K562 (cell line): ENCODE data around the gene TACR2. TPM values are rescaled to one million over a fixed set of nuclear protein-coding genes. Genes with fewer than 3 reads are reported as not detected.

Experiments used
- BHLHE40 ChIP-seq: IDR thresholded peaks from 2 replicates; pipeline ENCODE4 v1.6.1; 2011; ENCODE audit warnings: low read length, improper control_type of control experiment
- CBFB ChIP-seq: sonication (generic); formaldehyde crosslinking; IDR thresholded peaks from 2 replicates; pipeline ENCODE4 v1.4.0; 2020; ENCODE audit warnings: mild to moderate bottlenecking, missing genetic modification reagents
- CEBPB ChIP-seq: fragments of 450-650 bp; IDR thresholded peaks from 2 replicates; pipeline ENCODE4 v1.6.1; 2016; ENCODE audit warnings: missing genetic modification characterization, missing compliant biosample characterization
- FOXA3 ChIP-seq, 2 experiments: fragments of 450-650 bp in 1 of 2; sonication (generic) in 1 of 2; formaldehyde crosslinking; IDR thresholded peaks in 1 of 2; conservative IDR thresholded peaks in 1 of 2; 2 replicates each; pipeline versions ENCODE4 v1.4.0 to v1.8.0; 2020 to 2022; ENCODE audit warnings: mild to moderate bottlenecking in 2 of 2, missing genetic modification reagents in 1 of 2
- HNRNPUL1 ChIP-seq: fragments of 200-400 bp; formaldehyde crosslinking; IDR thresholded peaks from 2 replicates; pipeline ENCODE4 v1.6.1; 2017; ENCODE audit warnings: low read length
- L3MBTL2 ChIP-seq: fragments of 450-650 bp; IDR thresholded peaks from 2 replicates; pipeline ENCODE4 v1.6.1; 2016; ENCODE audit warnings: mild to moderate bottlenecking, moderate library complexity
- NONO ChIP-seq, 2 experiments: fragments of 200-400 bp in 1 of 2; fragments of 450-650 bp in 1 of 2; formaldehyde crosslinking in 1 of 2; IDR thresholded peaks; 2 replicates each; pipeline ENCODE4 v1.6.1; 2017; ENCODE audit warnings: low read depth in 2 of 2, mild to moderate bottlenecking in 2 of 2, moderate library complexity in 2 of 2, low read length in 1 of 2
- RAD51 ChIP-seq: fragments of 450-650 bp; IDR thresholded peaks from 2 replicates; pipeline ENCODE4 v1.7.1; 2016; ENCODE audit warnings: low read depth, mild to moderate bottlenecking, borderline replicate concordance
- RBM34 ChIP-seq: fragments of 200-400 bp; formaldehyde crosslinking; IDR thresholded peaks from 2 replicates; pipeline ENCODE4 v1.6.1; 2018; ENCODE audit warnings: low read length, borderline replicate concordance; ENCODE audit not compliant: insufficient read depth
- TAF15 ChIP-seq: fragments of 200-400 bp; formaldehyde crosslinking; IDR thresholded peaks from 2 replicates; pipeline ENCODE4 v1.6.1; 2017; ENCODE audit warnings: mild to moderate bottlenecking, low read depth, low read length, moderate library complexity
- TFAM ChIP-seq: fragments of 250-450 bp; sonication (Bioruptor Pico); conservative IDR thresholded peaks from 2 replicates; pipeline ENCODE4 v1.5.0; 2021; ENCODE audit warnings: mild to moderate bottlenecking, moderate library complexity
- U2AF2 ChIP-seq: fragments of 200-400 bp; formaldehyde crosslinking; optimal IDR thresholded peaks from 2 replicates; pipeline ENCODE3; 2017; ENCODE audit warnings: low read depth, mild to moderate bottlenecking, low read length
- ZBED1 ChIP-seq: IDR thresholded peaks from 2 replicates; pipeline ENCODE4 v1.6.1; 2014
- ZNF282 ChIP-seq: sonication (generic); formaldehyde crosslinking; IDR thresholded peaks from 2 replicates; pipeline ENCODE4 v1.8.1; 2023; ENCODE audit warnings: missing genetic modification reagents
- polyA plus RNA-seq, 8 experiments: library from polyadenylated mRNA; depleted of rRNA in 4 of 8; stranded (reverse) in 5 of 8; unstranded in 3 of 8; fragments of >200 nt; fragmentation: Nextera tagmentation in 2 of 8; fragmentation: Illumina TruSeq in 1 of 8; extraction: Ambion mirVana in 2 of 8; extraction: Trizol in 1 of 8; gene quantifications; 2 replicates each; pipeline versions ENCODE4 v1.2.1 to v1.2.3, GENCODE V29; 2011 to 2014; ENCODE audit warnings: inconsistent platforms in 1 of 8, missing spikeins in 1 of 8
- total RNA-seq, 7 experiments: library from RNA; depleted of rRNA in 6 of 7; stranded (reverse); fragments of >200 nt in 6 of 7; fragmentation: Illumina TruSeq in 2 of 7; extraction: Trizol in 2 of 7; gene quantifications; 2 replicates each; pipeline versions ENCODE4 v1.2.1 to v1.2.3, GENCODE V29; 2011 to 2021; ENCODE audit warnings: low replicate concordance in 1 of 7
- TF ChIP-seq, protein P1 (sequence below), 2 experiments: fragments of 450-650 bp; formaldehyde crosslinking in 1 of 2; IDR thresholded peaks; 2 replicates each; pipeline versions ENCODE4 v1.4.0 to v1.6.1; 2014 to 2020; ENCODE audit warnings: mild to moderate bottlenecking in 2 of 2, borderline replicate concordance in 1 of 2, low read depth in 1 of 2
- TF ChIP-seq, protein P2 (sequence below): sonication (generic); formaldehyde crosslinking; IDR thresholded peaks from 2 replicates; pipeline ENCODE4 v1.9.0; 2022; ENCODE audit warnings: mild to moderate bottlenecking, missing genetic modification reagents
- TF ChIP-seq, protein P3 (sequence below): fragments of 450-650 bp; IDR thresholded peaks from 2 replicates; pipeline ENCODE4 v1.6.1; 2017; ENCODE audit warnings: mild to moderate bottlenecking, moderate library complexity

Gene TACR2
- total and polyA plus RNA-seq, 9 of the 15 experiments (the other 6 are each of a cell fraction or from before 2014, with no cell fraction given) = not detected

DNA sequence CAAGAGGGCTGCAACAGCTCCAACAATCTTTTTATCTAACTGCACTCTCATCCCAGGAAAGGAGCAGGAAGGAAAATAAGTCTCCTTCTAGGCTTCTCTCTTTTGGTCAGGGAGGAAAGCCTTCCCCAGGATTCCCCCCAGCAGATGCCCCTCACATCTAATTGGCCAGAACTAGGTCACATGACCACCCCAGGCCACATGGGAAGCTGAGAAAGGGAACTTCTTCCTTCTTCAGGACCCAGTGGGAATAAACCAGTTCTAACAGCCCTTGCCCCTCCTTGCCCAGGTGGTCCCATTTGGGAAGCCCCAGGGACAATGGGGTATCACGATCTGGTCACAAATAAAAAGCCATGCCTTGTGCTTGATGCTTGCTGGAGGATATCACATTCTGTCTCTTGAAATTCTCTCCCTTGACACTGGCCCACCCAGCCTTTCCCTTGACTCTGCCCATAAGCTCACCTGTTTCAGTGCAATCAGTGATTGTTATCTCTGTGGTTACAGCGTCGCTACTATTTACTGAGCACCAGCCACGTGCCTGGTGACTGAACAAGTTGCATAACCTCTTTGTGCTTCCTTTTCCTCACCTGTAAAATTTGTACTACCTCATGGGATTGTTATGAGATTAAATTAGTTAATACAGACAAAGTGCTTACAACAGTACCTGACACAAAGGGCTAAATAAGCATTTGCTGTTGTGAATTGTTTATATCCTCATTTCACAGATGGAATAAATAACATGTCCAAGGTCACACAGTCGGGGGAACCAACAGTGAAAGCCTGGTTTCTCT is 9.0 kb upstream of the TACR2 start (continued):
- TF ChIP-seq RAD51 (peak; percentile 87), RBM34 (no peak), BHLHE40 (peak; percentile 31; the same call in 1 of the 2 replicates), CBFB (CRISPR knock-in tag) (0 out of 2 replicates have a peak, but pooled peaks have one; percentile 30), ZBED1 (no peak), TFAM (CRISPR knock-in tag) (no peak), ZNF282 (CRISPR knock-in tag) (no peak), CEBPB (tag) (peak; percentile 69), U2AF2 (no peak), FOXA3 (CRISPR knock-in tag; conservative IDR thresholded peaks at IDR 0.05 in 1 of 2, IDR thresholded peaks at IDR 0.05 in 1 of 2) (peak in 1 of 2 experiments; percentile 32; a peak in 1 of 4 replicates), TAF15 (no peak), L3MBTL2 (peak; percentile 62), NONO (IDR thresholded peaks at IDR 0.05; ENCODE audit: low read depth in 2 of 2, low read length in 1 of 2) (no peak), HNRNPUL1 (no peak)
- TF ChIP-seq, protein P1, sequence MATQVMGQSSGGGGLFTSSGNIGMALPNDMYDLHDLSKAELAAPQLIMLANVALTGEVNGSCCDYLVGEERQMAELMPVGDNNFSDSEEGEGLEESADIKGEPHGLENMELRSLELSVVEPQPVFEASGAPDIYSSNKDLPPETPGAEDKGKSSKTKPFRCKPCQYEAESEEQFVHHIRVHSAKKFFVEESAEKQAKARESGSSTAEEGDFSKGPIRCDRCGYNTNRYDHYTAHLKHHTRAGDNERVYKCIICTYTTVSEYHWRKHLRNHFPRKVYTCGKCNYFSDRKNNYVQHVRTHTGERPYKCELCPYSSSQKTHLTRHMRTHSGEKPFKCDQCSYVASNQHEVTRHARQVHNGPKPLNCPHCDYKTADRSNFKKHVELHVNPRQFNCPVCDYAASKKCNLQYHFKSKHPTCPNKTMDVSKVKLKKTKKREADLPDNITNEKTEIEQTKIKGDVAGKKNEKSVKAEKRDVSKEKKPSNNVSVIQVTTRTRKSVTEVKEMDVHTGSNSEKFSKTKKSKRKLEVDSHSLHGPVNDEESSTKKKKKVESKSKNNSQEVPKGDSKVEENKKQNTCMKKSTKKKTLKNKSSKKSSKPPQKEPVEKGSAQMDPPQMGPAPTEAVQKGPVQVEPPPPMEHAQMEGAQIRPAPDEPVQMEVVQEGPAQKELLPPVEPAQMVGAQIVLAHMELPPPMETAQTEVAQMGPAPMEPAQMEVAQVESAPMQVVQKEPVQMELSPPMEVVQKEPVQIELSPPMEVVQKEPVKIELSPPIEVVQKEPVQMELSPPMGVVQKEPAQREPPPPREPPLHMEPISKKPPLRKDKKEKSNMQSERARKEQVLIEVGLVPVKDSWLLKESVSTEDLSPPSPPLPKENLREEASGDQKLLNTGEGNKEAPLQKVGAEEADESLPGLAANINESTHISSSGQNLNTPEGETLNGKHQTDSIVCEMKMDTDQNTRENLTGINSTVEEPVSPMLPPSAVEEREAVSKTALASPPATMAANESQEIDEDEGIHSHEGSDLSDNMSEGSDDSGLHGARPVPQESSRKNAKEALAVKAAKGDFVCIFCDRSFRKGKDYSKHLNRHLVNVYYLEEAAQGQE (IDR thresholded peaks at IDR 0.05; ENCODE audit: borderline replicate concordance) = peak; percentile 40; the same call in 1 of the 2 replicates
- TF ChIP-seq, protein P1 (CRISPR knock-in tag; IDR thresholded peaks at IDR 0.05; ENCODE audit: low read depth) = no peak
- TF ChIP-seq, protein P2, sequence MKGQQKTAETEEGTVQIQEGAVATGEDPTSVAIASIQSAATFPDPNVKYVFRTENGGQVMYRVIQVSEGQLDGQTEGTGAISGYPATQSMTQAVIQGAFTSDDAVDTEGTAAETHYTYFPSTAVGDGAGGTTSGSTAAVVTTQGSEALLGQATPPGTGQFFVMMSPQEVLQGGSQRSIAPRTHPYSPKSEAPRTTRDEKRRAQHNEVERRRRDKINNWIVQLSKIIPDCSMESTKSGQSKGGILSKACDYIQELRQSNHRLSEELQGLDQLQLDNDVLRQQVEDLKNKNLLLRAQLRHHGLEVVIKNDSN (CRISPR knock-in tag) = peak; percentile 82
- TF ChIP-seq, protein P3, sequence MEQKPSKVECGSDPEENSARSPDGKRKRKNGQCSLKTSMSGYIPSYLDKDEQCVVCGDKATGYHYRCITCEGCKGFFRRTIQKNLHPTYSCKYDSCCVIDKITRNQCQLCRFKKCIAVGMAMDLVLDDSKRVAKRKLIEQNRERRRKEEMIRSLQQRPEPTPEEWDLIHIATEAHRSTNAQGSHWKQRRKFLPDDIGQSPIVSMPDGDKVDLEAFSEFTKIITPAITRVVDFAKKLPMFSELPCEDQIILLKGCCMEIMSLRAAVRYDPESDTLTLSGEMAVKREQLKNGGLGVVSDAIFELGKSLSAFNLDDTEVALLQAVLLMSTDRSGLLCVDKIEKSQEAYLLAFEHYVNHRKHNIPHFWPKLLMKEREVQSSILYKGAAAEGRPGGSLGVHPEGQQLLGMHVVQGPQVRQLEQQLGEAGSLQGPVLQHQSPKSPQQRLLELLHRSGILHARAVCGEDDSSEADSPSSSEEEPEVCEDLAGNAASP = no peak
